PC-9 (cell line): Measurements from ENCODE around the gene ARL6IP1.

Experiments used
- CTCF ChIP-seq: fragments of 200-600 bp; sonication (generic); conservative IDR thresholded peaks from 2 replicates; pipeline ENCODE4 v1.6.1; 2017; ENCODE audit warnings: mixed run types, antibody characterized with exemption, mild to moderate bottlenecking, moderate library complexity
- EZH2 ChIP-seq: fragments of 200-600 bp; sonication (generic); IDR thresholded peaks from 2 replicates; pipeline ENCODE4 v1.8.0; 2017; ENCODE audit warnings: antibody characterized with exemption, low read depth

GRCh38 chr16:18797746-18798145 lies 3.6 kb downstream of the ARL6IP1 start:
- TF ChIP-seq CTCF = no peak
- no peak for TF ChIP-seq EZH2
